GM12801 (cell line): ENCODE measurements around the gene CIT.

Experiments used
- CTCF ChIP-seq: IDR thresholded peaks from one replicate; pipeline ENCODE4 v1.5.1; 2011; ENCODE audit warnings: control low read depth; ENCODE audit not compliant: insufficient read length; ENCODE audit errors: extremely low read depth

CIT gene

GRCh38 chr12:119694111-119694510 is 183.0 kb downstream of the CIT start:
- no peak for TF ChIP-seq CTCF

- no peak for TF ChIP-seq CTCF
These were observed 183.6 kb downstream of the CIT start for GRCh38 chr12:119693511-119693910.

GRCh38 chr12:119692997-119693396 is 184.1 kb downstream of the CIT start:
- no peak for TF ChIP-seq CTCF

GRCh38 chr12:119692410-119692809 is 184.7 kb downstream of the CIT start:
- TF ChIP-seq CTCF = no peak

GRCh38 chr12:119691202-119691810 is 185.8 kb downstream of the CIT start:
- no peak for TF ChIP-seq CTCF

- TF ChIP-seq CTCF = no peak
These were observed 187.1 kb downstream of the CIT start for GRCh38 chr12:119689935-119690500.

- TF ChIP-seq CTCF = no peak
These were observed 189.2 kb downstream of the CIT start for GRCh38 chr12:119687879-119688278.

- TF ChIP-seq CTCF = no peak
These were observed 189.7 kb downstream of the CIT start for GRCh38 chr12:119687406-119687805.
